Mammary epithelial cell (primary cell): ENCODE data around the gene USP48.
"Not testable (repeated sequence)": the region's sequence is repeated elsewhere in the genome, so short reads cannot be mapped to it uniquely, and the experiment has no call there.

ENCODE experiments used
- EZH2 ChIP-seq: IDR thresholded peaks from 2 replicates; pipeline ENCODE4 v1.6.1; 2012; ENCODE audit warnings: low read length, inconsistent platforms, borderline replicate concordance
- TF ChIP-seq, protein P1 (sequence below), 2 donors: IDR thresholded peaks in 1 of 2; conservative IDR thresholded peaks in 1 of 2; 2 replicates each; pipeline ENCODE4 v1.5.1; 2011 to 2012; ENCODE audit warnings: inconsistent platforms in 2 of 2, low read length in 2 of 2, mild to moderate bottlenecking in 2 of 2, control low read depth in 1 of 2, low read depth in 1 of 2; ENCODE audit not compliant: insufficient read depth in 1 of 2; ENCODE audit errors: extremely low read depth in 1 of 2

- TF ChIP-seq EZH2, result not testable (repeated sequence)
- TF ChIP-seq, protein P1, sequence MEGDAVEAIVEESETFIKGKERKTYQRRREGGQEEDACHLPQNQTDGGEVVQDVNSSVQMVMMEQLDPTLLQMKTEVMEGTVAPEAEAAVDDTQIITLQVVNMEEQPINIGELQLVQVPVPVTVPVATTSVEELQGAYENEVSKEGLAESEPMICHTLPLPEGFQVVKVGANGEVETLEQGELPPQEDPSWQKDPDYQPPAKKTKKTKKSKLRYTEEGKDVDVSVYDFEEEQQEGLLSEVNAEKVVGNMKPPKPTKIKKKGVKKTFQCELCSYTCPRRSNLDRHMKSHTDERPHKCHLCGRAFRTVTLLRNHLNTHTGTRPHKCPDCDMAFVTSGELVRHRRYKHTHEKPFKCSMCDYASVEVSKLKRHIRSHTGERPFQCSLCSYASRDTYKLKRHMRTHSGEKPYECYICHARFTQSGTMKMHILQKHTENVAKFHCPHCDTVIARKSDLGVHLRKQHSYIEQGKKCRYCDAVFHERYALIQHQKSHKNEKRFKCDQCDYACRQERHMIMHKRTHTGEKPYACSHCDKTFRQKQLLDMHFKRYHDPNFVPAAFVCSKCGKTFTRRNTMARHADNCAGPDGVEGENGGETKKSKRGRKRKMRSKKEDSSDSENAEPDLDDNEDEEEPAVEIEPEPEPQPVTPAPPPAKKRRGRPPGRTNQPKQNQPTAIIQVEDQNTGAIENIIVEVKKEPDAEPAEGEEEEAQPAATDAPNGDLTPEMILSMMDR (conservative IDR thresholded peaks at IDR 0.05 in 1 of 2, IDR thresholded peaks at IDR 0.05 in 1 of 2; ENCODE audit: extremely low read depth in 1 of 2, insufficient read depth in 1 of 2, low read depth in 1 of 2, low read length in 2 of 2), result not testable (repeated sequence)
These were observed 2.8 kb upstream of the USP48 start for GRCh38 chr1:21785764-21786163.
